ENCODE measurements around the gene BLOC1S3.
"Not testable (repeated sequence)": the region's sequence is repeated elsewhere in the genome, so short reads cannot be mapped to it uniquely, and the experiment has no call there.

The BLOC1S3 gene

DNA sequence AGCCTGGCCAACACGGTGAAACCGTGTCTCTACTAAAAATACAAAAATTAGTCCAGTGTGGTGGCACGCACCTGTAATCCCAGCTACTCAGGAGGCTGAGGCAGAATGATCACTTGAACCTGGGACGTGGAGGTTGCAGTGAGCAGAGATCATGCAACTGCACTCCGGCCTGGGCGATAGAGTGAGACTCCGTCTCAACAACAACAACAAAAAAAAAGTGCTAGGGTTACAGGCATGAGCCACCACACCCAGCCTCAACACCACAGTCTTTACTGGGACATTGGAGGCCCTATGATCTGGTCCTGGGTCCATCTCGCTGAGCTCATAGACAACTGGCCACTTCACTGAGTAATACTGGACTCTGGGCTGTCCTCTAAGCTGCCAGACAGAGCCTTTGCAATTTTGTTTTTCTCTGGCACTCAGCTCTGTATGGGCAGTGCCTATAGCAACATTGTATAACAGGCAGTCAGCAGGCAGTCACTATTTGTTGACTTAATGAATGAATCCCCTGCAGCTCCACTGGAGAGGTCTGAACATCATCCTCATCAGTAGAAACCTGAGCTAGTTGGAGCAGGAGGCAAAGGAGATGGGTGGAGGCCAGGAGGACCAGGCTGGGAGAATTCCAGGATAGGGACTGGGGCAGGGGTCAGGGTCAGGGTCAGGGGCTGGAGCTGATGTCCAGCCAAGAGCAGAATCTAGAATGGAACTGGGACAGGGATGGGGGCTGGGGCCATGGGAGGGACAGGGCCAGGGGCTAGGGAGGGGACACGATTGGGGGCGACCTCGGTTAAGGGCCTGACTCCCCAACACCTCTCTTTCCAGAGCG, 8.1 kb downstream of the BLOC1S3 start:
- no peak for DNase-seq

DNA sequence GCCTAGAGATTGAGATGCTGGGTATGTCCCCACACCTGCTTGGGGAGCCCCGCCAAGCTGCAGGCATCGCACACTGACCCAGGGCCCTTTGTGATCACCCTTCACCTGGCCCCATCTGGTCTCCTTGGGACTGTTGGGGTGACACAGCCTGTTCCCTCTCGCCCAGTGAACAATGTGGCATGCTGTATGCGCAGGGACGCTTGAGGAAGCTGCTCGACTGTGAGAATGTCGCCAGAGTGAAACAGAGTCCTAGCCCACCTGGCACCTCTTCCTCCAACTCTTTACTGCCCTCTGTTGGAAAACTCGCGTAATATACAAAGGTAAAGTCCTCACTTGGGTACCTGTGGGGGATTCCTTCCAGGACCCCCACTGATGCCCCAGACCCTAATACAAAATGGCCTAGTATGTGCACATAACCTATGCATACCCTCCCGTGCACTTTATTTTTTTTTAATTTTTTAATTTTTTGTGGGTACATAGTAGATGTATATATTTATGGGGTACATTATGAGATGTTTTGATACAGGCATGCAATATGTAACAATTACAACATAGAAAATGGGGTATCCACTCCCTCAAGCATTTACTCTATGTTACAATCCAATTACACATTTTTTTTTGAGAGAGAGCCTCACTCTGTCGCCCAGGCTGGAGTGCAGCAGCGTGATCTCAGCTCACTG, 9.0 kb downstream of the BLOC1S3 start:
- no peak for DNase-seq

DNA sequence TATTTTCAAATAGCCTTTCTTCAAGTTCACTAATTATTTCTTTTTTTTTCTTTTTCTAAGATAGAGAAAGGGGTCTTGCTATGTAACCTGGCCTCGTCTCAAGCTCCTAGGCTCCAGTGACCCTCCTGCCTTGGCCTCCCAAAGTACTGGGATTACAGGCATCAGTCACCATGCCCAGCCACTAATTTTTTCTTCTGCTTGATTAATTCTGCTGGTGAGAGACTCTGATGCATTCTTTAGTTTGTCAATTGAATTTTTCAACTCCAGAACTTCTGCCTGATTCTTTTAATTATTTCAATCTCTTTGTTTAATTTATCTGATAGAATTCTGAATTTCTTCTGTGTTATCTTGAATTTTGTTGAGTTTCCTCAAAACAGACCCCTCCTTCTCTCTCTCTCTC, 11.4 kb downstream of the BLOC1S3 start:
- DNase-seq = no peak

DNA sequence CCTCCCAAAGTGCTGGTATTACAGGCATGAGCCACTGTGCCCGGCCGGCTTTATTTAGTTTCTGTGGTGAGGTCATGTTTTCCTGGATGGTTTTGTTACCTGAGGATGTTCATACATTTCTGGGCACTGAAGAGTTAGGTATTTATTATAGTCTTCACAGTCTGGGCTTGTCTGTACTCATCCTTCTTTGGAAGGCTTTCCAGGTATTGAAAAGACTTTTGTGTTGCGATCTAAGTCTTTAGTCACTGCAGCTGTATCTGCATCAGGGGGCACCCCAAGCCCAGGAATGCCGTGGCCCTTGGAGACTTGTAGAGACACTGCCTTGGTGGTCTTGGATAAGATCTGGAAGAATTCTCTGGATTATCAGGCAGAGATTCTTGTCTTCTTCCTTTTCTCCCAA, 12.8 kb downstream of the BLOC1S3 start:
- no peak for DNase-seq

GRCh38 chr19:45195764-45196163, 17.2 kb downstream of the BLOC1S3 start:
- no peak for DNase-seq

DNA sequence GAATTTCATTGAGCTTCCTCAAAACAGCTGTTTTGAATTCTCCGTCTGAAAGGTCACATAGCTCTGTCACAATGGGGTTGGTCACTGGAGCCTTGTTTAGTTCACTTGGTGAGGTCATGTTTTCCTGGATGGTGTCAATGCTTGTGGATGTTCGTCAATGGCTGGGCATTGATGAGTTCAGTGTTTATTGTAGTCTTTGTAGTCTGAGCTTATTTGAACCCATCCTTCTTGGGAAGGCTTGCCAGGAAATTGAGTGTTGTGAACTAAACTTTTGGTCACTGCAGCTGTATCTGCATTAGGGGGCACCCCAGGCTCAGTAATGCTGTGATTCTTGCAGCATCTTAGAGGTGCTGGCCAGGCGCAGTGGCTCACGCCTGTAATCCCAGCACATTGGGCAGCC, 22.0 kb downstream of the BLOC1S3 start:
- no peak for DNase-seq

GRCh38 chr19:45202637-45203036, 24.1 kb downstream of the BLOC1S3 start:
- DNase-seq = no peak

DNA sequence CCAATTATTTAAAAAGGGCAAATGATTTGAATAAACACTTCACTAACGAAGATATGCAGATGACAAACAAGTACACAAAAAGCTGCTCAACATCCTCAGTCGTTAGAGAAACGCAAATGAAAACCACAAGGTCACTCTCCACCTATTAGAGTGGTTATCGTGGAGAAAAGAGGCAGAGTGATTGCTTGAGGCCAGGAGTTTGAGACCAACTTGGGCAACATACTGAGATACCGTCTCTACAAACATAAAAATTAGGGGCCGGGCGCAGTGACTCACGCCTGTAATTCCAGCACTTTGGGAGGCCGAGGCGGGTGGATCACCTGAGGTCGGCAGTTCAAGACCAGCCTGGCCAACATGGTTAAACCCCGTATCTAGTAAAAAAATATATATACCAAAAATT, 27.2 kb downstream of the BLOC1S3 start:
- no peak for DNase-seq

- DNase-seq = no peak
Measured at GRCh38 chr19:45206328-45206727, 27.7 kb downstream of the BLOC1S3 start.

- DNase-seq = no peak
Measured at GRCh38 chr19:45211751-45212381, 33.3 kb downstream of the BLOC1S3 start.

- no peak for DNase-seq
Measured at GRCh38 chr19:45213031-45213430, 34.4 kb downstream of the BLOC1S3 start.

- DNase-seq = no peak
Measured at GRCh38 chr19:45215391-45216191, 37.0 kb downstream of the BLOC1S3 start.

DNA sequence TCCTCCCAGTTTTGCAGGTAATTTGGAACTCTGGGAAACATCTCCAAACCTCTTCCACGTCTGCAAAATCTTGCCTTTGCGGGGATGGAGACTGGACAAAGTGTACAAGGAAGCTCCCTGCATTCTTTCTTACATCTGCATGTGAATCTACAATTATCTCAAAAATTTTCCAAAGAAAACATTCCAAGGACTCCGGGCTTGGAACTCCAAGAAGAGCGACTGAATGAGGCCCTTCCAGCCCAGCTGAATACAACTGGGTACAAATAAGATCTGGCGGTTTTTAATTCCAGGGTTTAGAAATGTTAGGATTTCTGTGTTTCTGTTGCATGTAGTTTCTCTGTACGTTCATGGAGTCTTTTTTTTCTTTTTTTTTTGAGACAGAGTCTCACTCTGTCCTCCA, 38.1 kb downstream of the BLOC1S3 start:
- no peak for DNase-seq

DNA sequence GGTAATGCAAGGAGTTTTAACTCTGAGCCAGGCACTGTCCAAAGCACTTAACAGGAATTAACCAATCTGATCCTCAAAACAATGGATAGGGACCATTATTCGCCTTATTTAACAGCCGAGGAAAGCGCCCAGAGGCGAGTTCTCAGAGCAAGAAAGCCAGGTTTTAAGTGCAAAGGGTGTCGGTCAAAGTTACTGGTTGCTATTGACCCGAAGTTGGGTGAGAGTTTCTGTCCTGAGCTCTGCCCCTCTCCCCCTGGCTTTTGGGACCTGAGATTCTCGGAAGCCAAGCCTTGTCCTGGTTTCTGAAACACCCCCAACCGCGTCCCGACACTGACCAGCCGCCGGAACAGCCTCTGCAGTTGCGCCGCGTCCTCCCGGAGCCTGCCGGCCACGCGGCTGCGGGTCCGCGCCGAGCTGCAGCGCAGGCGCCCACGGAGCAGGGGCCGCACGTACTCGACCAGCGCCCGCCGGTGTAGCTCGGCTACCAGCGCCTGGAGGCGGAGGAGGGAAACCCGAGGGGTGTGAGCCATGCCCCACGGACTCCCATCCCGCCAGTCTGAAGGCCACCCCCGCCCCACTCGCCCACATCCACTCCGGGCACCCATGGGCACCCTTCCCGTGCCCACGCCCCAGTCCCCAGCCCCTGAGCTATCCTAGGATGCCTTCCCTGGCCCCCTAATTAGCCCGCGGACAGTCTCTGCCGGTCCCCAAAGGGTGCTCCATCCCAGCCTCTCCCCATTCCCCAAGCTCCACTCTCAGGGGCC, 38.8 kb downstream of the BLOC1S3 start:
- no peak for DNase-seq

GRCh38 chr19:45217957-45218334, 39.4 kb downstream of the BLOC1S3 start:
- no peak for DNase-seq

- DNase-seq = no peak
Measured at GRCh38 chr19:45218426-45218825, 39.8 kb downstream of the BLOC1S3 start.

- no peak for DNase-seq
Measured at GRCh38 chr19:45218911-45219743, 40.5 kb downstream of the BLOC1S3 start.

GRCh38 chr19:45222724-45223123, 44.1 kb downstream of the BLOC1S3 start:
- no peak for DNase-seq

DNA sequence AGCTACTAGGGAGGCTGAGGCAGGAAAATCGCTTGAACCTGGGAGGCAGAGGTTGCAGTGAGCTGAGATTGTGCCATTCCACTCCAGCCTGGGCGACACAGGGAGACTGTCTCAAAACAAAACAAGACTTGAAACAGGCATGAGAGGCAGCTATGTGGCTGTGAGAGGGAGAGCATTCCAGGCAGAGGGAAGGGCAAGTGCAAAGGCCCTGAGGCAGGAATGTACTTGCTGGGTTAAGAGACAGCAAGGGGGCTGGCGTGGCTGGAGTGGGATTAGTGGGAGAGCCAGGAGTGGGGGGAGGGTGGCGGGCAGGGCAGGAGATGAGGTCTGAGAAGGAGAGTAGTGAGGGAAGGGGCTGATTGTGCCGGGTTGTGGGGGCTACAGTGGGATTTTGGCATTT, 45.3 kb downstream of the BLOC1S3 start:
- no peak for DNase-seq

- no peak for DNase-seq
Measured at GRCh38 chr19:45224645-45225044, 46.1 kb downstream of the BLOC1S3 start.

DNA sequence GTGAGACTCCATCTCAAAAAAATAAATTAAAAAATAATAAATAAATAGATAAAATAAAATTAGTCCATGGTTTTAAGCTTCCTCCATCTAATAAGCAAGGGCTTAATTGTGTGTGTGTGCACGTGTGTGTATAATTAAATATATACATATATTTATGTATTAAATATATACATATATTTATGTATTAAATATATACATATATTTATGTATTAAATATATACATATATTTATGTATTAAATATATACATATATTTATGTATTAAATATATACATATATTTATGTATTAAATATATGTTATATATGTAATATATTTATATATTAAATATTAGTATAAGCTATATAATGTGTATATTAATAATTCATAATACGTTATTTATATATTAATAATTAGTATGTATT, 50.5 kb downstream of the BLOC1S3 start:
- not testable (repeated sequence) for DNase-seq

All from activated T-cell treated with anti-CD3 and anti-CD28 coated beads for 4 hours (primary cell).